GM18517 (cell line): ENCODE results near the gene NFYC.

Experiments used
- ATAC-seq: cut with Tn5 transposase; IDR thresholded peaks from one replicate; pipeline ENCODE4 v1.9.1; 2021; ENCODE audit warnings: mild to moderate bottlenecking, moderate library complexity; ENCODE audit not compliant: unreplicated experiment

NFYC gene

DNA sequence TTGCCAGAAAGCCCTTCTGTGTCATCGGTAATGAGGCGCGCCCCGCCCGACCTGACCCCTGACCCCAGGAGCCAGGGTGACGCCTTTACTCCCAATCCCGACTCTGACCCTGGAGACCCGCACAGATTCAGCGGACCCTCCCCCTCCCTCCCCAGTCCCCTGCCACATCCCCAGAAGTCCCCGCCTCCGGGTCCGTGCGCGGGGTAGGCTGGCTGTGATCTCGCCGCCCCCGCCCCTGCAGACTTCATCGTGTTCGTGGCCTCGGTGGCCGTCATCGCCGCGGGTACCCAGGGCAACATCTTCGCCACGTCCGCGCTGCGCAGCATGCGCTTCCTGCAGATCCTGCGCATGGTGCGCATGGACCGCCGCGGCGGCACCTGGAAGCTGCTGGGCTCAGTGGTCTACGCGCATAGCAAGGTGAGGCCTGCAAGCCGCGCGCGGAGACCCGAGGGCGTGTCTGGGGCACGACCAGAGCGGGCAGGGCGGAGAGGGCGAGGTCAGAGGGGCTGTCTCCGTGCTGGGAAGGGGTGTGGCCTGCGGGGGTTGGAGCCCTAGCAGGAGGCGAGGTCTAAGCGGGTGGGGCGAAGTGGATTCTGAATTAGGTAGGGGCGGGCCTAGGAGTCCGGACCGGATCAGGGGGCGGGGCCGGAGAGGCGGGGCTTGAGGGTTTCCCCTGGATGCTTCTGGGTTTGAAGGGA is 126.9 kb downstream of the NFYC start:
- peak; percentile 70 for ATAC-seq

DNA sequence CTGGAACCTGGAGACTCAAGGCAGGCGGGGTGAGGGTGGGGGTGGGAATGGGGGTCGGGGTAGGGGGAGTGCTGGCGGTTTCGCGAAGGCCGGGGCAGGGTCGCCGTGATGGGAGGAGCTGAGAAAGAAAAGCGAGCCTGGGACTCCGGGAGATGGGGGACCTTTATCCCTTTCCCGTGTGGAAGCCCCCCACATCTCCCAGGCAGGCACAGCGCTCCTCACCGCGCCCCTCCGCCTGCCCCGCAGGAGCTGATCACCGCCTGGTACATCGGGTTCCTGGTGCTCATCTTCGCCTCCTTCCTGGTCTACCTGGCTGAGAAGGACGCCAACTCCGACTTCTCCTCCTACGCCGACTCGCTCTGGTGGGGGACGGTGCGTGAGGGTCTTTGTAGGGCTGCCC is 127.6 kb downstream of the NFYC start:
- ATAC-seq: no peak

DNA sequence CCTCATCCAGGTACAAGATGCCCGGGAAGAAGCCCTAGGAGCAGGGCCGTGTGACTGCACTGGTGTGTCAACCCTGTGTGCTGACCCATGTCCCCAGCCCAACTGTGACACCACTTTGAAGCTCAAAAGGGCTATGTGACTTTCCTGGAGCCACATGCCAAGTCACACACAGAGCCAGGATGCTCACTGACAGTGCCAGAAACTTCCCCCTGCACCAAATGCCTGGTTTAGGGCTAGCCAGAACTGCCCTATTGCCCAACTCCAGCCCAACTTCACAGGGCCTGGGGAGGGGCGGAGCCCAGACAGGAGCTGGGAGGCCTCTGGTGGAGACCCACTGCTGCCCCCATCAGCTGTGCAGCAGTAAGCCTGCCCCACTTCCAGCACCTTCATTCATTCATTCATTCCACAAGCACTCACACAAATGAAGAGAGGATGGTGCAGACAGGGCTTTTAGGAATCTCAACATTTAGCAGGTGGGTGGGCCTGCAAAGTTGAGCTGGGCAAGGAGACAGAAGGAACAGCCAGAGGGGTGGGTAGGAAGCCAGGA is 128.8 kb downstream of the NFYC start:
- ATAC-seq: no peak
